Measurements from ENCODE around the gene GDI1. TPM values are rescaled to one million over a fixed set of nuclear protein-coding genes. Genes with fewer than 3 reads are reported as not detected.
A peak's percentile ranks its signal among the peaks of the same experiment; 100 is the strongest.

Gene GDI1
- total RNA-seq, 1 donor from 2014 or later: 113 TPM

- Histone ChIP-seq H3K4me3 (ENCODE audit: low read depth, low read length) (no peak overlapping the region), H3K36me3 (ENCODE audit: control insufficient read depth, insufficient read depth, low read length) (no peaks in the 10 kb centered on the region), H3K27me3 (ENCODE audit: control insufficient read depth, insufficient read depth, low read length) (no peaks in the 10 kb centered on the region)
- no peak for DNase-seq (ENCODE audit: low read depth)
- TF ChIP-seq CTCF (IDR thresholded peaks at IDR 0.05; ENCODE audit: insufficient read depth, low read length, poor library complexity, severe bottlenecking): no peak
Observed at GRCh38 chrX:154488336-154489075, 51.6 kb downstream of the GDI1 start.

- TF ChIP-seq CTCF (IDR thresholded peaks at IDR 0.05; ENCODE audit: insufficient read depth, low read length, poor library complexity, severe bottlenecking): no peak
- Histone ChIP-seq H3K36me3 (ENCODE audit: control insufficient read depth, insufficient read depth, low read length) (no peaks in the 10 kb centered on the region), H3K4me3 (ENCODE audit: low read depth, low read length) (no peak overlapping the region), H3K27me3 (ENCODE audit: control insufficient read depth, insufficient read depth, low read length) (no peaks in the 10 kb centered on the region)
- no peak for DNase-seq (ENCODE audit: low read depth)
Observed at GRCh38 chrX:154489182-154489581, 52.2 kb downstream of the GDI1 start.

- Histone ChIP-seq H3K4me3 (ENCODE audit: low read depth, low read length) (peak overlapping the region; percentile 59), H3K27me3 (ENCODE audit: control insufficient read depth, insufficient read depth, low read length) (no peaks in the 10 kb centered on the region), H3K36me3 (ENCODE audit: control insufficient read depth, insufficient read depth, low read length) (no peaks in the 10 kb centered on the region)
- DNase-seq (ENCODE audit: low read depth): no peak
- no peak for TF ChIP-seq CTCF (IDR thresholded peaks at IDR 0.05; ENCODE audit: insufficient read depth, low read length, poor library complexity, severe bottlenecking)
Observed at GRCh38 chrX:154490021-154490413, 53.1 kb downstream of the GDI1 start.

GRCh38 chrX:154490414-154491083 lies 53.6 kb downstream of the GDI1 start, which contains the start of gene SLC10A3:
Gene SLC10A3 (minus strand): TSS chrX:154490629. CDS start chrX:154488940, 1,689 bp downstream.
- Histone ChIP-seq H3K4me3 (ENCODE audit: low read depth, low read length) (peak within 1 kb of the TSS; percentile 59), H3K36me3 (ENCODE audit: control insufficient read depth, insufficient read depth, low read length) (no peaks in the 10 kb centered on the region), H3K27me3 (ENCODE audit: control insufficient read depth, insufficient read depth, low read length) (no peaks in the 10 kb centered on the region)
- peak; percentile 61 for DNase-seq (ENCODE audit: low read depth)
- TF ChIP-seq CTCF (IDR thresholded peaks at IDR 0.05; ENCODE audit: insufficient read depth, low read length, poor library complexity, severe bottlenecking): no peak

Other genes with a start within 250 kb of the GDI1 start
- not detected in 2 replicates for gene OPN1MW2, start 217.4 kb upstream of the GDI1 start, total RNA-seq
- not detected in 2 replicates for gene OPN1MW3, start 179.6 kb upstream of the GDI1 start, total RNA-seq
- gene TEX28, start 142.0 kb upstream of the GDI1 start, total RNA-seq: not detected in 2 replicates
- not detected in 2 replicates for gene TKTL1, start 141.4 kb upstream of the GDI1 start, total RNA-seq
- 2,357 and 2,761 TPM in 2 replicates for gene FLNA, start 62.5 kb upstream of the GDI1 start, total RNA-seq
- gene EMD, start 57.9 kb upstream of the GDI1 start, total RNA-seq: 56.2 and 60.5 TPM in 2 replicates
- gene RPL10, start 38.8 kb upstream of the GDI1 start, total RNA-seq: 8,307 and 11,298 TPM in 2 replicates
- gene DNASE1L1, start 27.9 kb upstream of the GDI1 start, total RNA-seq: 15.5 and 16.6 TPM in 2 replicates
- 55.2 and 62.0 TPM in 2 replicates for gene TAFAZZIN, start 25.6 kb upstream of the GDI1 start, total RNA-seq
- 70.0 and 78.3 TPM in 2 replicates for gene ATP6AP1, start 8.5 kb upstream of the GDI1 start, total RNA-seq
- 79.1 and 80.0 TPM in 2 replicates for gene FAM50A, start 7.0 kb downstream of the GDI1 start, total RNA-seq
- gene PLXNA3, start 21.1 kb downstream of the GDI1 start, total RNA-seq: 16.7 and 34.7 TPM in 2 replicates
- 27.9 and 28.8 TPM in 2 replicates for gene LAGE3, start 42.1 kb downstream of the GDI1 start, total RNA-seq
- gene UBL4A, start 49.5 kb downstream of the GDI1 start, total RNA-seq: 48.3 and 55.9 TPM in 2 replicates
- gene SLC10A3, start 53.5 kb downstream of the GDI1 start, total RNA-seq: 20.3 and 37.9 TPM in 2 replicates
- gene FAM3A, start 79.1 kb downstream of the GDI1 start, total RNA-seq: 30.3 and 32.3 TPM in 2 replicates
- gene G6PD, start 109.7 kb downstream of the GDI1 start, total RNA-seq: 39.2 and 47.0 TPM in 2 replicates
- 14.6 and 16.7 TPM in 2 replicates for gene IKBKG, start 110.5 kb downstream of the GDI1 start, total RNA-seq
- not detected in 2 replicates for gene CTAG1A, start 148.0 kb downstream of the GDI1 start, total RNA-seq
- gene CTAG1B, start 182.1 kb downstream of the GDI1 start, total RNA-seq: not detected in 2 replicates
- gene CTAG2, start 216.4 kb downstream of the GDI1 start, total RNA-seq: not detected in 2 replicates